H1 (cell line): ENCODE results near the gene RNPEPL1. TPM values are rescaled to one million over a fixed set of nuclear protein-coding genes. Genes with fewer than 3 reads are reported as not detected.

ENCODE experiments used
- ATF2 ChIP-seq: IDR thresholded peaks from 2 replicates; pipeline ENCODE4 v1.6.1; 2012; ENCODE audit warnings: low read length, inconsistent platforms
- SAP30 ChIP-seq: fragments of 300-600 bp; sonication (generic); IDR thresholded peaks from 2 replicates; pipeline ENCODE4 v1.7.1; 2012; ENCODE audit warnings: low read length, moderate library complexity, mild to moderate bottlenecking, inconsistent platforms; ENCODE audit not compliant: insufficient read depth, insufficient replicate concordance
- SIRT6 ChIP-seq: IDR thresholded peaks from one replicate; pipeline ENCODE4 v1.7.1; 2012; ENCODE audit warnings: low read length, inconsistent platforms
- SUZ12 ChIP-seq: fragments of 200-600 bp; sonication (generic); IDR thresholded peaks from 2 replicates; pipeline ENCODE4 v1.6.1; 2012; ENCODE audit warnings: mild to moderate bottlenecking, inconsistent platforms, low read length, moderate library complexity, mixed read lengths
- TEAD4 ChIP-seq: IDR thresholded peaks from 2 replicates; pipeline ENCODE4 v1.6.1; 2012; ENCODE audit warnings: low read depth, low read length, inconsistent platforms, mixed read lengths
- ZNF274 ChIP-seq: IDR thresholded peaks from 2 replicates; pipeline ENCODE4 v1.7.0; 2012; ENCODE audit warnings: low read length, borderline replicate concordance; ENCODE audit errors: extremely low read depth
- polyA plus RNA-seq, 7 experiments: library from polyadenylated mRNA; depleted of rRNA in 3 of 7; stranded (reverse) in 5 of 7; unstranded in 2 of 7; fragments of >200 nt in 5 of 7; fragments of 200-250 nt in 2 of 7; gene quantifications; 1 replicate in 5 of 7; 2 replicates in 1 of 7; 4 replicates in 1 of 7; pipeline versions ENCODE4 v1.2.1 to v1.2.3, GENCODE V29; 2011 to 2013; ENCODE audit warnings: missing spikeins in 2 of 7, mixed read lengths in 2 of 7
- total RNA-seq: library from RNA; stranded (reverse); fragmentation: NEBNext Ultra II Directional; extraction: Animal tissue kit (Norgen Biotek cat#: 25700); gene quantifications from 2 replicates; pipeline ENCODE4 v1.2.1, GENCODE V29; 2021

Gene RNPEPL1
- total and polyA plus RNA-seq, 2 of the 8 experiments (the other 6 are each of a cell fraction or from before 2014, with no cell fraction given) = 9.0 to 11.3 TPM

GRCh38 chr2:240570531-240571313, 2.4 kb downstream of the RNPEPL1 start (continued):
- TF ChIP-seq ZNF274 (no peak), TEAD4 (no peak), SIRT6 (no peak), SAP30 (no peak), SUZ12 (no peak), ATF2 (no peak)
